Mesodermal cell (in vitro differentiated cells): ENCODE measurements around the gene CRYBB3.
"Not testable (repeated sequence)": the region's sequence is repeated elsewhere in the genome, so short reads cannot be mapped to it uniquely, and the experiment has no call there.

Experiments
- H3K27ac ChIP-seq: 2 replicates; pipeline ENCODE4 v1.7.0; 2013; ENCODE audit warnings: mild to moderate bottlenecking, low read depth, low read length, moderate library complexity; ENCODE audit not compliant: severe bottlenecking
- H3K36me3 ChIP-seq: 2 replicates; pipeline ENCODE4 v1.7.1; 2013; ENCODE audit warnings: mild to moderate bottlenecking, low read length, moderate library complexity; ENCODE audit not compliant: control insufficient read depth, insufficient read depth
- H3K4me1 ChIP-seq: one replicate; pipeline ENCODE4 v1.7.1; 2013; ENCODE audit warnings: mild to moderate bottlenecking, low read length; ENCODE audit not compliant: insufficient read depth, control insufficient read depth, poor library complexity, severe bottlenecking
- H3K4me3 ChIP-seq: 2 replicates; pipeline ENCODE4 v1.7.0; 2013; ENCODE audit warnings: low read length, control low read depth, mild to moderate bottlenecking; ENCODE audit not compliant: insufficient read depth, poor library complexity, severe bottlenecking; ENCODE audit errors: extremely low read depth
- H3K9me3 ChIP-seq: 2 replicates; pipeline ENCODE4 v1.7.1; 2013; ENCODE audit warnings: mild to moderate bottlenecking, low read length, moderate library complexity; ENCODE audit not compliant: control insufficient read depth
- WGBS, 2 experiments: methylation state at CpG; one replicate each; pipeline ENCODE4 v1.1.5; 2013; ENCODE audit warnings: missing lambda C conversion rate in 2 of 2; ENCODE audit not compliant: insufficient coverage in 2 of 2; 5-methylcytosine and 5-hydroxymethylcytosine counted together

CRYBB3 gene

GRCh38 chr22:25223269-25223850 lies 23.7 kb downstream of the CRYBB3 start:
- Histone ChIP-seq H3K9me3 (no peaks in the 10 kb centered on the region), H3K4me3 (no peak overlapping the region), H3K36me3 (no peaks in the 10 kb centered on the region), H3K27ac (no peak overlapping the region), H3K4me1 (no peaks in the 10 kb centered on the region)
- WGBS, 2 experiments, result 84 to 85% methylated on average over 5 to 9 of the region's 12 CpGs

GRCh38 chr22:25228822-25229221 lies 29.2 kb downstream of the CRYBB3 start:
- no peak overlapping the region for H3K27ac ChIP-seq
- H3K4me1 ChIP-seq, result no peaks in the 10 kb centered on the region
- WGBS, 2 experiments, result 91 to 92% methylated on average over 9 to 12 of the region's 13 CpGs
- no peaks in the 10 kb centered on the region for H3K9me3 ChIP-seq
- H3K4me3 ChIP-seq, result no peak overlapping the region
- no peaks in the 10 kb centered on the region for H3K36me3 ChIP-seq

GRCh38 chr22:25230760-25231159 lies 31.1 kb downstream of the CRYBB3 start:
- H3K4me3 ChIP-seq, H3K27ac ChIP-seq, H3K9me3 ChIP-seq, H3K36me3 ChIP-seq, H3K4me1 ChIP-seq: not testable (repeated sequence)
- WGBS, 2 experiments, result 96 to 100% methylated on average over 1 to 2 of the region's 2 CpGs

- Histone ChIP-seq H3K4me3 (no peak overlapping the region), H3K9me3 (no peaks in the 10 kb centered on the region), H3K4me1 (no peaks in the 10 kb centered on the region), H3K27ac (no peak overlapping the region), H3K36me3 (no peaks in the 10 kb centered on the region)
- WGBS, 2 experiments, result 88 to 94% methylated on average over 4 to 5 of the region's 5 CpGs
These were observed 32.6 kb downstream of the CRYBB3 start for GRCh38 chr22:25232301-25232700.

- H3K36me3 ChIP-seq, H3K9me3 ChIP-seq, H3K27ac ChIP-seq, H3K4me3 ChIP-seq, H3K4me1 ChIP-seq: not testable (repeated sequence)
These were observed 34.0 kb downstream of the CRYBB3 start for GRCh38 chr22:25233706-25234105.

- 11 to 16% methylated on average over 19 to 26 of the region's 30 CpGs for WGBS, 2 experiments
- no peak overlapping the region for H3K4me3 ChIP-seq
These were observed 36.1 kb downstream of the CRYBB3 start for GRCh38 chr22:25235547-25236290.

GRCh38 chr22:25236417-25236816 lies 36.8 kb downstream of the CRYBB3 start:
- no peaks in the 10 kb centered on the region for H3K36me3 ChIP-seq
- no peaks in the 10 kb centered on the region for H3K9me3 ChIP-seq
- no peak overlapping the region for H3K27ac ChIP-seq
- WGBS, 2 experiments, result 92 to 100% methylated on average over 2 to 4 of the region's 6 CpGs
- H3K4me3 ChIP-seq, result no peak overlapping the region
- no peaks in the 10 kb centered on the region for H3K4me1 ChIP-seq

More at GRCh38 chr22:25235547-25236290, 36.1 kb downstream of the CRYBB3 start:
- Histone ChIP-seq H3K36me3 (no peaks in the 10 kb centered on the region), H3K9me3 (no peaks in the 10 kb centered on the region), H3K4me1 (no peaks in the 10 kb centered on the region), H3K27ac (no peak overlapping the region)

GRCh38 chr22:25237503-25237902 lies 37.8 kb downstream of the CRYBB3 start:
- WGBS, 2 experiments, result 69 to 81% methylated on average over 3 to 4 of the region's 4 CpGs
- Histone ChIP-seq H3K27ac (no peak overlapping the region), H3K4me1 (no peaks in the 10 kb centered on the region), H3K4me3 (no peak overlapping the region), H3K9me3 (no peaks in the 10 kb centered on the region), H3K36me3 (no peaks in the 10 kb centered on the region)

- H3K4me1 ChIP-seq, H3K36me3 ChIP-seq, H3K4me3 ChIP-seq, H3K9me3 ChIP-seq, H3K27ac ChIP-seq: not testable (repeated sequence)
- WGBS, 2 experiments, result 83% methylated on average over 1 of the region's 9 CpGs; no CpG with 5 or more reads in 1 of the 2 experiments
These were observed 38.4 kb downstream of the CRYBB3 start for GRCh38 chr22:25238058-25238457.

GRCh38 chr22:25255169-25255568 lies 55.5 kb downstream of the CRYBB3 start:
- H3K4me3 ChIP-seq, H3K27ac ChIP-seq, H3K4me1 ChIP-seq, H3K9me3 ChIP-seq, H3K36me3 ChIP-seq: not testable (repeated sequence)
- 83 to 86% methylated on average over 1 of the region's 1 CpG for WGBS, 2 experiments
